BLaER1 treated with 17β-estradiol and CSF1 and Interleukin-3, amounts not matched to agents 10 nM and 100 nM (cell line): ENCODE measurements around the gene ATF5.
"Not testable (repeated sequence)": the region's sequence is repeated elsewhere in the genome, so short reads cannot be mapped to it uniquely, and the experiment has no call there.

ENCODE experiments used
- H3K27ac ChIP-seq, 11 experiments: shearing (Covaris generic); formaldehyde crosslinking; 2 replicates each; pipeline ENCODE4 v1.8.1; 2022
- H3K27me3 ChIP-seq, 11 experiments: shearing (Covaris generic); formaldehyde crosslinking; 2 replicates each; pipeline ENCODE4 v1.8.1; 2022
- H3K36me3 ChIP-seq, 11 experiments: shearing (Covaris generic); formaldehyde crosslinking; 2 replicates each; pipeline ENCODE4 v1.8.1; 2022
- H3K4me1 ChIP-seq, 10 experiments: shearing (Covaris generic); formaldehyde crosslinking; 2 replicates each; pipeline ENCODE4 v1.8.1; 2022
- H3K4me2 ChIP-seq, 11 experiments: shearing (Covaris generic); formaldehyde crosslinking; 2 replicates each; pipeline ENCODE4 v1.8.1; 2022
- H3K4me3 ChIP-seq, 10 experiments: shearing (Covaris generic); formaldehyde crosslinking; 2 replicates each; pipeline ENCODE4 v1.8.1; 2022
- H3K9ac ChIP-seq, 11 experiments: shearing (Covaris generic); formaldehyde crosslinking; 2 replicates each; pipeline ENCODE4 v1.8.1; 2022
- H3K9me3 ChIP-seq, 11 experiments: shearing (Covaris generic); formaldehyde crosslinking; replicated peaks in 1 of 11; 2 replicates each; pipeline ENCODE4 v1.8.1; 2022
- H4K20me1 ChIP-seq, 11 experiments: shearing (Covaris generic); formaldehyde crosslinking; 2 replicates each; pipeline ENCODE4 v1.8.1; 2022
- Cebpa-rat ChIP-seq, 11 experiments: shearing (Covaris generic); IDR thresholded peaks; 2 replicates each; pipeline ENCODE4 v1.8.1; 2022

Gene ATF5

GRCh38 chr19:49937750-49938381, 8.9 kb downstream of the ATF5 start:
- Histone ChIP-seq H3K9me3 (no peaks in the 10 kb centered on the region), H3K27me3 (no peaks in the 10 kb centered on the region), H4K20me1 (peaks cover 0 to 64% (median 20%) of the 10 kb centered on the region in 11 experiments; a peak in 14 of 22 replicates), H3K36me3 (peaks cover 4 to 11% (median 10%) of the 10 kb centered on the region in 11 experiments; a peak in 20 of 22 replicates), H3K9ac (peak overlapping the region in 1 of 11 experiments; percentile 24; a peak in 1 of 22 replicates), H3K4me1 (peaks cover 5 to 28% (median 16%) of the 10 kb centered on the region in 10 experiments; a peak in 16 of 20 replicates), H3K4me2 (peak overlapping the region; percentile 22 to 89 (median 58); a peak in 20 of 22 replicates), H3K4me3 (no peak overlapping the region; a peak in 1 of 20 replicates), H3K27ac (no peak overlapping the region)
- TF ChIP-seq Cebpa-rat (IDR thresholded peaks at IDR 0.05): 0 out of 22 replicates have a peak, but pooled peaks of 1 of the 11 experiments have one; percentile 23

GRCh38 chr19:49938662-49939061, 9.7 kb downstream of the ATF5 start:
- no peak overlapping the region for H3K4me3 ChIP-seq
- no peak for TF ChIP-seq Cebpa-rat (IDR thresholded peaks at IDR 0.05)
- no peak overlapping the region for H3K27ac ChIP-seq
- H3K4me2 ChIP-seq: no peak overlapping the region; a peak in 1 of 22 replicates
- no peaks in the 10 kb centered on the region for H3K27me3 ChIP-seq
- peaks cover 0 to 56% (median 12%) of the 10 kb centered on the region in 11 experiments; a peak in 12 of 22 replicates for H4K20me1 ChIP-seq
- no peak overlapping the region for H3K9ac ChIP-seq
- peaks cover 0 to 3% (median 2%) of the 10 kb centered on the region in 11 experiments; a peak in 10 of 22 replicates for H3K36me3 ChIP-seq
- H3K4me1 ChIP-seq: peaks cover under 1 to 20% (median 9%) of the 10 kb centered on the region in 10 experiments; a peak in 14 of 20 replicates
- H3K9me3 ChIP-seq: no peaks in the 10 kb centered on the region

GRCh38 chr19:49939721-49940481, 10.9 kb downstream of the ATF5 start:
- Histone ChIP-seq H4K20me1 (peaks cover 0 to 46% (median 10%) of the 10 kb centered on the region in 11 experiments; a peak in 9 of 22 replicates), H3K36me3 (no peaks in the 10 kb centered on the region), H3K9ac (no peak overlapping the region), H3K27ac (no peak overlapping the region), H3K4me1 (peaks cover 0 to 31% (median 9%) of the 10 kb centered on the region in 10 experiments; a peak in 12 of 20 replicates), H3K27me3 (no peaks in the 10 kb centered on the region), H3K4me2 (no peak overlapping the region), H3K4me3 (no peak overlapping the region), H3K9me3 (no peaks in the 10 kb centered on the region)
- no peak for TF ChIP-seq Cebpa-rat (IDR thresholded peaks at IDR 0.05)

GRCh38 chr19:49940482-49940791, 11.4 kb downstream of the ATF5 start:
- no peaks in the 10 kb centered on the region for H3K27me3 ChIP-seq
- H3K9me3 ChIP-seq: no peaks in the 10 kb centered on the region
- peaks cover 0 to 37% (median 11%) of the 10 kb centered on the region in 10 experiments; a peak in 12 of 20 replicates for H3K4me1 ChIP-seq
- no peak overlapping the region for H3K9ac ChIP-seq
- no peak for TF ChIP-seq Cebpa-rat (IDR thresholded peaks at IDR 0.05)
- no peak overlapping the region for H3K27ac ChIP-seq
- no peak overlapping the region for H3K4me2 ChIP-seq
- H4K20me1 ChIP-seq: peaks cover 0 to 40% (median 10%) of the 10 kb centered on the region in 11 experiments; a peak in 9 of 22 replicates
- no peaks in the 10 kb centered on the region for H3K36me3 ChIP-seq
- no peak overlapping the region for H3K4me3 ChIP-seq

GRCh38 chr19:49944567-49944966, 15.6 kb downstream of the ATF5 start:
- peak overlapping the region in 3 of 11 experiments; percentile 48 to 65 (median 64); a peak in 5 of 22 replicates for H3K4me2 ChIP-seq
- H3K4me3 ChIP-seq: not testable (repeated sequence)

GRCh38 chr19:49946415-49946814, 17.4 kb downstream of the ATF5 start:
- no peak for TF ChIP-seq Cebpa-rat (IDR thresholded peaks at IDR 0.05)
- Histone ChIP-seq H3K9ac (no peak overlapping the region), H4K20me1 (no peaks in the 10 kb centered on the region), H3K36me3 (no peaks in the 10 kb centered on the region; a peak in 1 of 22 replicates), H3K27ac (no peak overlapping the region), H3K4me1 (peaks cover 6 to 30% (median 14%) of the 10 kb centered on the region in 10 experiments), H3K27me3 (no peaks in the 10 kb centered on the region), H3K4me2 (no peak overlapping the region), H3K4me3 (no peak overlapping the region), H3K9me3 (peaks cover 0 to 6% (median 0%) of the 10 kb centered on the region in 11 experiments; a peak in 3 of 22 replicates)

More at GRCh38 chr19:49944567-49944966, 15.6 kb downstream of the ATF5 start:
- peaks cover 0 to 20% (median 2%) of the 10 kb centered on the region in 10 experiments; a peak in 9 of 20 replicates for H3K4me1 ChIP-seq
- H4K20me1 ChIP-seq, H3K9me3 ChIP-seq, H3K36me3 ChIP-seq, H3K9ac ChIP-seq, H3K27me3 ChIP-seq, H3K27ac ChIP-seq: not testable (repeated sequence)

- no peaks in the 10 kb centered on the region for H3K27me3 ChIP-seq
- H3K27ac ChIP-seq: no peak overlapping the region
- peaks cover 0 to 23% (median 10%) of the 10 kb centered on the region in 11 experiments; a peak in 12 of 22 replicates for H3K9me3 ChIP-seq
- no peaks in the 10 kb centered on the region; a peak in 1 of 22 replicates for H3K36me3 ChIP-seq
- peaks cover 32 to 56% (median 49%) of the 10 kb centered on the region in 10 experiments for H3K4me1 ChIP-seq
- H3K4me3 ChIP-seq: no peak overlapping the region
- H4K20me1 ChIP-seq: peaks cover 0 to 8% (median 0%) of the 10 kb centered on the region in 11 experiments; a peak in 3 of 22 replicates
- no peak for TF ChIP-seq Cebpa-rat (IDR thresholded peaks at IDR 0.05)
- no peak overlapping the region for H3K9ac ChIP-seq
- H3K4me2 ChIP-seq: peak overlapping the region in 1 of 11 experiments; percentile 82; a peak in 3 of 22 replicates
These were observed 21.0 kb downstream of the ATF5 start for GRCh38 chr19:49949742-49950589.

- Histone ChIP-seq H3K36me3 (no peaks in the 10 kb centered on the region; a peak in 1 of 22 replicates), H3K4me3 (no peak overlapping the region), H3K4me1 (peaks cover 35 to 56% (median 52%) of the 10 kb centered on the region in 10 experiments), H3K9ac (no peak overlapping the region), H3K9me3 (peaks cover 0 to 22% (median 10%) of the 10 kb centered on the region in 11 experiments; a peak in 12 of 22 replicates), H3K27me3 (no peaks in the 10 kb centered on the region), H3K4me2 (peak overlapping the region in 7 of 11 experiments; percentile 42 to 86 (median 80); a peak in 9 of 22 replicates), H4K20me1 (peaks cover 0 to 8% (median 0%) of the 10 kb centered on the region in 11 experiments; a peak in 3 of 22 replicates), H3K27ac (no peak overlapping the region)
- no peak for TF ChIP-seq Cebpa-rat (IDR thresholded peaks at IDR 0.05)
These were observed 21.6 kb downstream of the ATF5 start for GRCh38 chr19:49950590-49950948.
